ENCODE measurements around the gene DENND4A.

GRCh38 chr15:65666257-65666656 is 125.8 kb downstream of the DENND4A start:
- TF ChIP-seq EZH2 (IDR thresholded peaks at IDR 0.05; ENCODE audit: insufficient read depth, poor library complexity, severe bottlenecking), result no peak
- TF ChIP-seq EZH2phosphoT487 (IDR thresholded peaks at IDR 0.05; ENCODE audit: insufficient read depth, low read depth), result no peak

All from GM23248 (cell line).